Stimulated activated naive CD8-positive, alpha-beta T cell treated with anti-CD3 and anti-CD28 coated beads, Interleukin-15, amount 100 ng/mL, for 72 hours (primary cell): ENCODE data around the gene SV2C.

Experiments
- ATAC-seq: fragments of 150-1000 bp; cut with Tn5 transposase; 2 replicates; pipeline ENCODE4 v1.10.0; 2021; ENCODE audit warnings: mild to moderate bottlenecking, moderate library complexity
- DNase-seq, 2 donors: peaks; one replicate each; pipeline ENCODE4 v3.0.0; 2021 to 2022
- H3K27ac Mint-ChIP-seq, 2 donors: one replicate each; pipeline ENCODE4 v1.8.0; 2022; ENCODE audit warnings: mild to moderate bottlenecking in 2 of 2, mixed read lengths in 2 of 2, moderate library complexity in 2 of 2
- H3K27me3 Mint-ChIP-seq: one replicate; pipeline ENCODE4 v1.8.0; 2022; ENCODE audit warnings: mixed read lengths
- H3K4me1 Mint-ChIP-seq: one replicate; pipeline ENCODE4 v1.8.0; 2022; ENCODE audit warnings: mild to moderate bottlenecking, mixed read lengths
- H3K4me3 Mint-ChIP-seq, 2 donors: one replicate each; pipeline ENCODE4 v1.8.0; 2022; ENCODE audit warnings: mild to moderate bottlenecking in 2 of 2, mixed read lengths in 2 of 2, moderate library complexity in 1 of 2
- H3K9me3 Mint-ChIP-seq, 2 donors: one replicate each; pipeline ENCODE4 v1.8.0; 2022; ENCODE audit warnings: mixed read lengths in 2 of 2

Gene SV2C

GRCh38 chr5:76169146-76169905, 86.1 kb downstream of the SV2C start:
- Mint-ChIP-seq H3K27ac (no peak overlapping the region), H3K4me1 (no peaks in the 10 kb centered on the region), H3K4me3 (no peak overlapping the region), H3K9me3 (peaks cover 4 to 7% of the 10 kb centered on the region in 2 donors), H3K27me3 (peaks cover 53% of the 10 kb centered on the region)
- DNase-seq, result no peak
- ATAC-seq, result no peak

GRCh38 chr5:76174101-76174500, 90.9 kb downstream of the SV2C start:
- Mint-ChIP-seq H3K27ac (no peak overlapping the region), H3K9me3 (no peaks in the 10 kb centered on the region), H3K4me3 (no peak overlapping the region), H3K27me3 (peaks cover 14% of the 10 kb centered on the region), H3K4me1 (peaks cover 19% of the 10 kb centered on the region)
- no peak for ATAC-seq
- no peak for DNase-seq

GRCh38 chr5:76175051-76175666, 92.0 kb downstream of the SV2C start:
- Mint-ChIP-seq H3K27ac (no peak overlapping the region), H3K27me3 (peaks cover 8% of the 10 kb centered on the region)

GRCh38 chr5:76175821-76176403, 92.7 kb downstream of the SV2C start:
- Mint-ChIP-seq H3K4me3 (peak overlapping the region; percentile 16 to 36), H3K27me3 (peaks cover 8% of the 10 kb centered on the region), H3K4me1 (peaks cover 19% of the 10 kb centered on the region), H3K9me3 (no peaks in the 10 kb centered on the region), H3K27ac (peak overlapping the region; percentile 34 to 57)
- ATAC-seq (peak; percentile 84), DNase-seq (peak; percentile 21 to 34)

More at GRCh38 chr5:76175051-76175666, 92.0 kb downstream of the SV2C start:
- Mint-ChIP-seq H3K4me1 (peaks cover 19% of the 10 kb centered on the region), H3K4me3 (peak overlapping the region; percentile 3 to 52), H3K9me3 (no peaks in the 10 kb centered on the region)
- ATAC-seq (no peak), DNase-seq (peak; percentile 42 to 50)

GRCh38 chr5:76177978-76178377, 94.8 kb downstream of the SV2C start:
- H3K9me3 Mint-ChIP-seq, result no peaks in the 10 kb centered on the region
- peak; percentile 13 for ATAC-seq
- H3K27me3 Mint-ChIP-seq, result peaks cover 8% of the 10 kb centered on the region
- DNase-seq, result no peak
- no peak overlapping the region for H3K4me3 Mint-ChIP-seq
- no peak overlapping the region for H3K27ac Mint-ChIP-seq
- peaks cover 19% of the 10 kb centered on the region for H3K4me1 Mint-ChIP-seq

GRCh38 chr5:76178913-76179312, 95.7 kb downstream of the SV2C start:
- Mint-ChIP-seq H3K27me3 (peaks cover 5% of the 10 kb centered on the region), H3K4me1 (peaks cover 19% of the 10 kb centered on the region), H3K9me3 (peaks cover 0 to 4% of the 10 kb centered on the region in 2 donors), H3K27ac (no peak overlapping the region), H3K4me3 (no peak overlapping the region)
- DNase-seq (no peak), ATAC-seq (peak; percentile 36)

GRCh38 chr5:76180814-76181805, 97.9 kb downstream of the SV2C start:
- peaks cover 0 to 7% of the 10 kb centered on the region in 2 donors for H3K9me3 Mint-ChIP-seq
- ATAC-seq, result peak; percentile 85
- DNase-seq, result peak in 1 of 2 donors; percentile 31
- no peak overlapping the region for H3K27ac Mint-ChIP-seq
- no peak overlapping the region for H3K4me3 Mint-ChIP-seq
- H3K27me3 Mint-ChIP-seq, result no peaks in the 10 kb centered on the region
- H3K4me1 Mint-ChIP-seq, result peaks cover 6% of the 10 kb centered on the region

- ATAC-seq (no peak), DNase-seq (no peak)
- H3K27ac Mint-ChIP-seq, result no peak overlapping the region
- H3K27me3 Mint-ChIP-seq, result peaks cover 13% of the 10 kb centered on the region
- peaks cover 9 to 13% of the 10 kb centered on the region in 2 donors for H3K9me3 Mint-ChIP-seq
- no peak overlapping the region for H3K4me3 Mint-ChIP-seq
- H3K4me1 Mint-ChIP-seq, result no peaks in the 10 kb centered on the region
Observed at GRCh38 chr5:76187386-76187785, 104.2 kb downstream of the SV2C start.

GRCh38 chr5:76190356-76190755, 107.2 kb downstream of the SV2C start:
- DNase-seq (no peak), ATAC-seq (no peak)
- Mint-ChIP-seq H3K27me3 (peaks cover 13% of the 10 kb centered on the region), H3K4me1 (no peaks in the 10 kb centered on the region), H3K9me3 (peaks cover 4 to 13% of the 10 kb centered on the region in 2 donors), H3K4me3 (no peak overlapping the region), H3K27ac (no peak overlapping the region)

- no peaks in the 10 kb centered on the region for H3K4me1 Mint-ChIP-seq
- DNase-seq, result no peak
- no peak overlapping the region for H3K4me3 Mint-ChIP-seq
- ATAC-seq, result no peak
- H3K27me3 Mint-ChIP-seq, result peaks cover 19% of the 10 kb centered on the region
- H3K27ac Mint-ChIP-seq, result no peak overlapping the region
- peaks cover 0 to 7% of the 10 kb centered on the region in 2 donors for H3K9me3 Mint-ChIP-seq
Observed at GRCh38 chr5:76192837-76193236, 109.7 kb downstream of the SV2C start.

GRCh38 chr5:76193635-76194034, 110.5 kb downstream of the SV2C start:
- peaks cover 19% of the 10 kb centered on the region for H3K27me3 Mint-ChIP-seq
- no peaks in the 10 kb centered on the region for H3K4me1 Mint-ChIP-seq
- no peak overlapping the region for H3K27ac Mint-ChIP-seq
- no peak for ATAC-seq
- no peak overlapping the region for H3K4me3 Mint-ChIP-seq
- DNase-seq, result no peak
- H3K9me3 Mint-ChIP-seq, result peaks cover 0 to 7% of the 10 kb centered on the region in 2 donors

- H3K27me3 Mint-ChIP-seq, result peaks cover 19% of the 10 kb centered on the region
- no peak overlapping the region for H3K27ac Mint-ChIP-seq
- H3K4me1 Mint-ChIP-seq, result peaks cover 4% of the 10 kb centered on the region
Observed at GRCh38 chr5:76194340-76194739, 111.2 kb downstream of the SV2C start.

GRCh38 chr5:76196457-76196856, 113.3 kb downstream of the SV2C start:
- ATAC-seq, result no peak

More at GRCh38 chr5:76194340-76194739, 111.2 kb downstream of the SV2C start:
- no peak for ATAC-seq
- Mint-ChIP-seq H3K9me3 (peaks cover 0 to 7% of the 10 kb centered on the region in 2 donors), H3K4me3 (no peak overlapping the region)
- DNase-seq, result no peak

GRCh38 chr5:76196886-76197489, 113.8 kb downstream of the SV2C start:
- ATAC-seq (no peak), DNase-seq (no peak)
- H3K4me3 Mint-ChIP-seq, result no peak overlapping the region
- no peaks in the 10 kb centered on the region for H3K9me3 Mint-ChIP-seq
- peaks cover 7% of the 10 kb centered on the region for H3K27me3 Mint-ChIP-seq
- peaks cover 7% of the 10 kb centered on the region for H3K4me1 Mint-ChIP-seq
- H3K27ac Mint-ChIP-seq, result no peak overlapping the region

More at GRCh38 chr5:76196457-76196856, 113.3 kb downstream of the SV2C start:
- Mint-ChIP-seq H3K4me3 (no peak overlapping the region), H3K27ac (no peak overlapping the region), H3K27me3 (peaks cover 7% of the 10 kb centered on the region), H3K4me1 (peaks cover 7% of the 10 kb centered on the region), H3K9me3 (no peaks in the 10 kb centered on the region)
- no peak for DNase-seq

GRCh38 chr5:76197726-76198125, 114.5 kb downstream of the SV2C start:
- no peak for ATAC-seq
- Mint-ChIP-seq H3K4me3 (no peak overlapping the region), H3K27ac (no peak overlapping the region), H3K4me1 (peaks cover 7% of the 10 kb centered on the region), H3K27me3 (peaks cover 7% of the 10 kb centered on the region), H3K9me3 (no peaks in the 10 kb centered on the region)
- DNase-seq, result no peak
